ENCODE measurements around the gene ADAMTS16.

ADAMTS16 gene

DNA sequence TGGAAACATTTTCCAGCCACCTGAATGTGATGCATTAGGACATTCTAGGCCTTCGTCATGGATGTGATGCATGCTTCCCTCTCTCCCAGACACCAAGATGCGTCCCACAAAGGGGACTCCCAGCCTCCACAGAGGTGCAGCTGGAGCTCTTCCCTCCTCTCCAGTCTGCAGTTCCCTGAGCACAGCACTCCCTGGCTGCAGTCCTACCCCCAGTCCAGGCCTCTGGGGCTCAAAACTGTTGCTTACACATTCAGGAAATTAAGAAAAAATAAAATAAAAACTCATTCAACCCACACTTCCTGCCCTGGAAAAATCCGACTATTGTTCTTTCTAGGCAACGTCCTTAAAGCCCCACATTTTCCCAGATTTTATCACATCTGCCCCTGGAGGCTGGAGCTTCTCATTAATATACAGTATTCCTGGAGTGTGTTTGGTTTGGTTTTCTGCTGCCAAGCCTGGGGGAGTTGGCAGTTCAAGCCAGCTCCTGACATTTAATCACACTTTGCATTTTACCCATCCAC, 204.0 kb downstream of the ADAMTS16 start:
- DNase-seq = no peak

DNA sequence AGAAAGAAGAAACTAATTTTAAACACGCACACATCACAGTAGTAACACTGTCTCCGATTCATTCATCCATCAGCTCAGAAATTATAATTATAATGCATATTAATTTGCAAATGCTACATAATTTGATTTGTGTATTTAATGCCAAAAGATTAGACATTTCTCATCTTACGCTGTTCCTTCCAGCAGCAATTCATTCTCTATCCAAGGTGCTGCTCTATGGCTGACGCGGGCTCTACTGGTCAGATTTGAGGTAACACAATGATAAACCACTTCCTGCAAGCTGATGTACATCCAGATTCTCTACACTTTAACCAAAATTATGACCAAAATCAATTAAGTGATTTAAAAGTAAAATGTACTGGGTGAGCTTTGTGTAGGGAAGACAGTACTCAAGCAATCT, 204.5 kb downstream of the ADAMTS16 start:
- no peak for DNase-seq

DNA sequence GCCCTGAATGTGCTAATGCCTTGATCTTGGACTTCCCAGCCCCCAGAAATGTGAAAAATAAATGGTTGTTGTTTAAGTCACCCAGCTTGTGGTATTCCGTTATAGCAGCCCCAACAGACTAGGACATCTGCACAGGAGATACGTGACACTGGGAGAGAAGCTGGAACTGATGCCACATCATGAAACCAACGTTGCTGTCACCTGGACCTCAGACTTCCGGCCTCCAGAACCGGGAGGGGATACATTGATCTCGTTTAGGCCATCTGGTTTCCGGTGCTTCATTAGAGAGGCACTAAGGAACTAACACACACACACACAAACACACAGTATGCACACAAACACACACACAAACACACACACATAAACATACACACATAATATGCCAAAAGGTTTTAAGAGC, 207.3 kb downstream of the ADAMTS16 start:
- DNase-seq = no peak

DNA sequence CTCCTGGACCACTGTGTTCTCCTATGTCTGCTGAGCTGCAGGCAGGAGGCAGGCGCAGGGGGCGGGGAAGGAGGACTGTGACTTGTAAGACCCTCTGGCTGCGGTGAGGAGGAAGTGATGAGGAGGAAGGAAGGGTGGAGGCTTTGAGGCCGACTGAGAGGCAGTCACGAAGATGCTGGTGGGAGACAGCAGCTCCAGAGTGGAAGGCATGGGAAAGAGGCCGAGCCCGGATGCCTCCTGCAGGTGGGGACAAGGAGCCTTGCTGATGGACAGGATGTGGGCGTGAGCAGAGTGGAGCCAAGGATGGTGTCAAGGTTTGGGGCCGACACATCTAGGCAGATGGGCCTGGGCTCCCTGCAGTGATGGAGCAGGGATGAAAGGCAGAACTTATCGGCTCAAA, 208.0 kb downstream of the ADAMTS16 start:
- no peak for DNase-seq

DNA sequence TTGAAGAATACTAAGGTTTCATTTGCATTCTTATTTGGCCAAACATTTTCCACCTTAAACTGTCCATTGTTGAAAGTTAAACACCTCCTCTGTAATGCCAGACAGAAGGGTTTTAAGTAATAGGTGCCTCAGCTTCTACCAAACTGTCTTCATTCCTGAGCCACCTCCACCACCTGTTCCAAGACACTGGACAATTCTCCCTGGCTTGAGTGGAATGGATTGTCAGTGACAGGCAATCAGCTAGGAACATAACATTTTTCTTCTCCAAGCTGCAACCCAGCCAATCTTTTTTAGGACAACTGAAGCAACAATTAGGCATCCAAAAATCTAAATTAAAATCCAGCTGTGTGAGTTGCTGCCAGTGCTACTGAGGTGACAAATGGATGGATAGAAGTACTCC, 208.4 kb downstream of the ADAMTS16 start:
- DNase-seq = no peak

DNA sequence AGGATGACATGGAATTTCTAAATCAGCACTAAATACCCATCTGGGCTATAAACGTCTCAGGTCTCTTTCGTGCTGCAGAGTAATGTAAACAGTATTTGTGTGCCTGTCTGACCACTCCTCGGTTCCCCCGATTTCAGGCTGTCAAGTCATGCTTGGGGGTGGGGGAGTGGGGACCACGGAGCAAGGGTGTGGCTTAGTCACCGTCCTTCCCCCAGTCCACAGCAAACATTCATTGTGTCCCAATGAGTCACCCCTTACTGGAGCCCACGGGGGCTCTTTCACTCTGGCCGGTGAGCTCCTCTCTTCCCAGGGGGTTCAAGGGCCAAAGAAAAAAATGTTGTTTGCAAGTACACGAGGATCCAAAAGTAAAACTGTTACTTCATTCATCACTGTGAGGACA, 210.0 kb downstream of the ADAMTS16 start:
- no peak for DNase-seq

DNA sequence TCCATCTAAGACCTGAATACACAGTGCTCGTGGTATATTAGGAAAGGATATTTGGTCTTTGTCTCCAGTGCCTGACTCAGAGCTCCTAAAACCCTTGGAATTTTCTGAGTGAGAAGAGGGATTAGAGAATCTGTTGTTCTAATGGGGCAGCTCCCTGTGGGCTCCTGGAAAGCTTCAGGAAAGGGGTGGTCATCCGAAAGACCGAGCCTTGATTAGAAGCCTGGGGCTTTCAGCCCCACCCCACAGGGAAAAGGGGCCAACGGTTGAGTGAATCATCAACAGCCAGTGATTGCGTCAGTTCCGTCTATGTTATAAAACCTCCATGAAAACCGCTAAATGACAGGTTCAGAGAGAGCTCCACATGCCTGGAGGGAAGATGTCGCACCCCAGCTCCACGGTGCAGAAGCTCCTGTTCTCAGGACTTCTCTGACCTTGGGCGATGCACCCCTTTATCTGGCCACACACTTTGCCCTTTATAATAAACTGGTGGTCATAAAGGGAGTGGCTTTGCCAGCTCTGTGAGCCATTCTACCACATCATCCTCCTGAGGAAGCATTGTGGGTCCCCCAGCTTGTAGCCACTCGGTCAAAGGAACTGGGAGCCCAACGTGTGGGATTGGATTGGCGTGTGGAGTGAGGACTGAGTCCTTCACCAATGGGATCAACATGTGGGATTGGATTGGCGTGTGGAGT, 211.3 kb downstream of the ADAMTS16 start:
- DNase-seq = no peak

DNA sequence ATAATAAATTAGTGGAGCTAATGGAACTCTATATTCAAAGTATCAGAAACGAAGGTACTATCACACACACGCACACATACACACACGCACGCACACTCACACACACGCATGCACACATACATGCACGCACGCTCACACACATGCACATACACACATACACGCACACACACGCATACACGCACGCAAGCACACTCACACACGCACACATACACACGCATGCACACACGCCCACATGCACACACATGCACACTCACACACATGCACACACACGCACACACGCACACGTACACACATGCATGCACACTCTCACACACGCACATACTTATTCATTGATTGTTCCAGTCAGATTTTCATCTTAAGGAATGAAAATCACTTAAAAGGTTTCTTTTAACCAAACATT, 212.5 kb downstream of the ADAMTS16 start:
- no peak for DNase-seq

DNA sequence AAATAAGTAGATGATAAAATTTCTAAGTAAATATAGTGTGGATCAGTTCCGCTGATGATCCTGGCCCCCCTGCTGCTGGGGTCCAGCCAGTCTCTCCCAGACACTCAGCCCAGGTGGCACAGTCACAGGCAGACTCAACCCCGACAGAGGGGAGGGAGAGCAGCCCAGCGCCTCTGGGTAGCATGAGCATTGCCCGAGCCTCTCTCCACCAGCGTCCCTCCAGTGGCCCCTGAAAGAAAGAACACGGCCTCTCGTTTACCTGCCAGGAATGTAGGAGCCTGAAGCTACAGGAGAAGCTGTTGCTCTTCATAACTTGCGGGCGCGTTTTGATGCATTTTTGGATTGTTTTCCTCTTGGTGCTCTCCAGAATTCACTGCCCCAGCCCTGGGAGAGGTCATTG, 213.6 kb downstream of the ADAMTS16 start:
- no peak for DNase-seq

DNA sequence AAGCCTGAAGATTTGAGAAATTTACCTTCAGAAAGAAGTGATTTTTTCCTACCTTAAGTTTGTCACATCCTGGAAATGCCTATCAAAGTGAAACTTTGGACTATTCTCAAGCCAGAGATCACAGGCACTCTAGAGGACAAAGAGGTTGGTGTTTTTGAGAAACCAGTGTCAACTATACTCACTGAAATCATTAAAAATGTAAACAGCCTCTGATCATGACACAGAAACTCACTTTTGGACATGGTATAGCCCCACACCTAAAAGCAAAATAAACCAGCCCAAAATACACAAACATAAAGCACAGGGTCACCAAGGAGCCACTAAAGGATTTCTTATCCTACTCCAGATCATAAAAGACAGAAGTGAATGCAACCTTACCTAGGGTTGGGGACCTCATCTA, 216.6 kb downstream of the ADAMTS16 start:
- no peak for DNase-seq

DNA sequence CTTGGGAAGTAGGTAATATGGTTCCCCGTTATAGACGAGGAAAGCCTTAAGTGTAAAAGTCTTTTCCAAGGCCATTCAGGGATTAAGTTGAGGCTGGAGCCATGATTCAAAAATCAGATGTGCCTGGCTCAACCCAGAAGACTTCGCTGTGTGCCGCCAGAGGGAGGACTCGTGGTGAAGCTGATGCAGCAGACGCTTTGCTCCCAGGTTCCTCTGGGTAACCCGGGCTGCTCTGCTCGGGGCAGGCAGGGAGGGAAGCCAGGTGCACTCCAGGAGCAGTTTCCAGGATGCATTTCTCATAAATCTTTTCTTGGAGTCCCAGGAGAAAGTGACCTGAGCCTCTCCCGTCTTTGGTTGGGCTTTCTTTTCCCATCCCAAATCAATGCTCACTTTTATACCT, 219.5 kb downstream of the ADAMTS16 start:
- DNase-seq = no peak

DNA sequence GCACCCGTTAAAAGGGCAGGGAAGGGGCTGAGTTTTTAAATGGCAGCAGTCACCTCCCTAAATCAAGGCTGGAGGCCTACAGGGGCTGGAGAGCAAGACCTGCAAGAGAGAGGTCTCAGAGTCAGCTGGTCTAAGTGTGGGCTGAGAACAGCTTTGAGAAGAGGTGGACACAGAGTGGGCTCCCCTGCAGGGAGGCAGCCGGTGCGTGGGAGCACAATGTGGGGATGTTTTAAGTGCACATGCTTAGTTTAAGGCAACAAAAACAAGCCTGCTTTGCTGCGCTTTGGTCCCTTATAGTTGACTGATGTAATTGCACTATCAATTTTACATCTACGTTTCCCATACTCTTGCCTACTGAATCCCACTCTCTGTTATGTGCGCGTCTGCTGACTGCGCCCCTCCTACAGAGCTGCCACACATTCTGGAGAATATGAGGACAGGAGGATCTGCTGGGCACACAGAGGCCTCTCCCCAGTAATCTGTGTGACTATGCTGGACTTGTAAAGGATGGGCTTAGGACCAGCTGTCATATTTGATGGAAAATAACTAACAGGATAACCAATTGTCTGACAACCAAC, 220.3 kb downstream of the ADAMTS16 start:
- peak in 5 of 58 donors; percentile 15 to 70 (median 22) for DNase-seq

DNA sequence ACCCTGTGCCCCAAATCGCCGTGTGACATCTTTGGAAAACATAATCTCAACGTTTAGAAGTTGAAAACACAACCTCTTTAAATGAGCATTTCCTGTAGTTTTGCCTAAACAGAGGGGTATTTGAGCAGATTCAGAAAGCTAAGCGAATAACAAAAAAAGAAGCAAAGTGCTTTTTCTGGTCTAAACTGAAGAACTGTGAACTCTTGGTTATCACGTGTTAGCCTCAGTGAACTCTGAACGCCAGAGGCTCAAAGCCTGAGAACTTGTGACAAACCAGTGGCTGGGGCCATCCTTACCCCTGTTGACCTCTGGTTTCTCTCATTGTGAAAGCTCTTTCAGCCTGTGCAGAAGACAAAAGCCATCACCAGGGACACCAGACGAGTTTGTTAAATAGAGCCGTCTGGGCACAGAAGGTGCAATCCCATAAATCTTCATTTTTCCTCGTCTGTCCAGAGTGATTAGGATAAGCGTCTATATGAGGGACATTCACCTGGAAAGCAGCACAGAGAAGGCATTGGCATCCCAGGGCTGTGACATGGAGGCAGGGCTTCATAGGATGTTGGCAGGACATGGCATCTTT, 220.9 kb downstream of the ADAMTS16 start:
- no peak for DNase-seq

DNA sequence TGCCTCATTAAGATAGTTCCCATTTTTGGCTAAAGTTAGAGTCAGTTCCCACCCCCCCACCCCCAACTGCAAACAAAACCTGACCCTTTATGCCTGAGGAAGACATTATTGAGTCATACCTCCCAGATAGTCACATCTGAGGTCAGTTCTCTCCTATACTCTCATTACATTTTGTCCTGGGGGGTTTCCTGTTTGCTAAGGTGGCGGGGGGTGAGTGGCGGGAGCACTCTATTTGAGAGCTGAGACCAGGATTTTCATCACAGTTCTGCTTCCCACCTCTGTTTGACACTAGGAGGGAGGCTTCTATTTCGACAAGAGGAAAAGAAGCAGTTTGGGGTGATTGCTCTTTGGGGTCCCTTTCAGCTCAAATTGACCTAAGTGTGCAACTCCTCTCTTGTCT, 222.9 kb downstream of the ADAMTS16 start:
- no peak for DNase-seq

DNA sequence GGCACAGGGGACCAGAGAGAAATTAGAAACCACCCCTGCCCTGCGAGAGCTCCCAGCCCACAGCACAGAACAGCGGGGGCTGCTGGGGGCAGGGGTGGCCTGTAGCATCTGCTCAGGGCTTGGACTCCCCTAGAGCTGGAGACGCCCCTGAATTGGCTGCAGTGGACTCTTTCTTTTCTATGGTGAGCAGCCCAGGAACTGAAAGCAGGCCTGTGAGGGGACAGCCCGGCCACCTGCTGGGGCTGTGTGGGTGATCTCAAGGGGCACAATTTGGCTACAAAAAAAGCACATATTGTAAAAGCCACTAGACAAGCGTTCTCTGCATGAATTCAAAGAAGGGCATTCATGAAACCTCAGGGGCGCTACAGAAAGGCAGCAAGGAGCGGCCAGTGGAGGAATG, 224.8 kb downstream of the ADAMTS16 start:
- DNase-seq = no peak

DNA sequence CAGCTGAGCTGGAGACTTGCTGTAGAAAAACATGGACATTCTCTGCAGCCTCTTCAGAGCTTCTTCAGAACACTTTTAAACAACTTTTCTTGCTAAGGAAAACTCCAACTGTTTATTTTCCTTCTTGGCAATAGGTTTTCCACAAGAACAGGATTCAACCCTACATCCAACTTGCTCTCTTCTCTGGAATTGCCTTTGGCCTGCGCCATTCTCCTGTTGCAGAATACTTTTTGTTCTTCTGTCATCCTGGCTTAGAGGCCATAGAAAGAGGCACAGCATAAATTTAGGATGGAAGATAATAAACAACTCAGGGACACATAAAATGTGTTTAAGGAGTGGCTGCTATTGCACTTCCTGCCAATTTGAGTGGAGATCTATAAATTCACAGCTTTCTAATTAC, 227.6 kb downstream of the ADAMTS16 start:
- DNase-seq = no peak

DNA sequence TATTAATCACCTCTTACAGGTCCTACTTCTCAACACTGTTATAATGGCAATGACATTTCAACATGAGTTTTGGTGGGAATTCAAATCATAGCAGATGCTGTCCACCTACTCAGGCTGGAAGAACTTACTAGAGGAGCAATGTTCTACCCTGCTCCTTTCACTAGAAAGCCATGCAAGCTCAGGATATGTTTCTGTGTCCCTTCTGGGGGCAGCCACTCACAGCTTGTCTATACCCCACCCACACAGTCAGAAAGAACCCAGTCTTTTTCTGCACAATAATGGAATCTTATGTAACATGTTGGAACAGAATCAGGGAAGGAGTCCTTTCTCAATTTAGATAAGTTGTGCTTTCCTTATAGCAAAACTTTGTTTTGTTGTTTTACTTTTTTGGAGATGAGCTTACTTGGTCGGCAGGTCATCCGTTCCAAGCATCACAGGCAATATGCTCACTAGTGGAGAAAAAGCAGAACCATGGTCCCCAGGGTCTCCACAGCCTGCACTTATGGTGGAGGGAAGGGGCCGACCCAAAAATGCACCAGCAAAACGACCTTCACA, 229.0 kb downstream of the ADAMTS16 start:
- DNase-seq = peak in 5 of 58 donors; percentile 13 to 56 (median 25)
